Gastrocnemius medialis (tissue), 4 donors: ENCODE data around the gene RBM46.

Experiments used
- CTCF ChIP-seq, 5 experiments: fragments of 450-650 bp in 3 of 5; fragments of 200-600 bp in 2 of 5; sonication (generic) in 2 of 5; IDR thresholded peaks in 4 of 5; conservative IDR thresholded peaks in 1 of 5; 1 replicate in 4 of 5; 2 replicates in 1 of 5; pipeline ENCODE4 v1.5.1; 2016 to 2019; ENCODE audit warnings: antibody characterized with exemption in 5 of 5, mild to moderate bottlenecking in 3 of 5, moderate library complexity in 3 of 5
- POLR2A ChIP-seq, 2 donors: fragments of 450-650 bp; IDR thresholded peaks; one replicate each; pipeline ENCODE4 v1.6.1; 2017; ENCODE audit warnings: antibody characterized with exemption in 2 of 2, mild to moderate bottlenecking in 2 of 2, moderate library complexity in 2 of 2

- no peak for TF ChIP-seq CTCF (IDR thresholded peaks at IDR 0.05 in 4 of 5, conservative IDR thresholded peaks at IDR 0.05 in 1 of 5)
- TF ChIP-seq POLR2A (IDR thresholded peaks at IDR 0.05) = no peak
Observed at GRCh38 chr4:154739111-154739510, 42.0 kb upstream of the RBM46 start.
